Measurements from ENCODE around the gene FAM117A.

GRCh38 chr17:49727380-49727779, 36.6 kb downstream of the FAM117A start:
- TF ChIP-seq POLR2A (IDR thresholded peaks at IDR 0.05) (no peak), CTCF (IDR thresholded peaks at IDR 0.05) (no peak)
